ENCODE measurements around the gene NOTCH1.

- TF ChIP-seq CTCF (IDR thresholded peaks at IDR 0.05; ENCODE audit: low read depth, low read length) (no peak), EZH2phosphoT487 (IDR thresholded peaks at IDR 0.05; ENCODE audit: low read depth) (no peak)
Observed at GRCh38 chr9:136565715-136566552, 20.1 kb upstream of the NOTCH1 start.
